ENCODE results near the gene IZUMO4.

DNA sequence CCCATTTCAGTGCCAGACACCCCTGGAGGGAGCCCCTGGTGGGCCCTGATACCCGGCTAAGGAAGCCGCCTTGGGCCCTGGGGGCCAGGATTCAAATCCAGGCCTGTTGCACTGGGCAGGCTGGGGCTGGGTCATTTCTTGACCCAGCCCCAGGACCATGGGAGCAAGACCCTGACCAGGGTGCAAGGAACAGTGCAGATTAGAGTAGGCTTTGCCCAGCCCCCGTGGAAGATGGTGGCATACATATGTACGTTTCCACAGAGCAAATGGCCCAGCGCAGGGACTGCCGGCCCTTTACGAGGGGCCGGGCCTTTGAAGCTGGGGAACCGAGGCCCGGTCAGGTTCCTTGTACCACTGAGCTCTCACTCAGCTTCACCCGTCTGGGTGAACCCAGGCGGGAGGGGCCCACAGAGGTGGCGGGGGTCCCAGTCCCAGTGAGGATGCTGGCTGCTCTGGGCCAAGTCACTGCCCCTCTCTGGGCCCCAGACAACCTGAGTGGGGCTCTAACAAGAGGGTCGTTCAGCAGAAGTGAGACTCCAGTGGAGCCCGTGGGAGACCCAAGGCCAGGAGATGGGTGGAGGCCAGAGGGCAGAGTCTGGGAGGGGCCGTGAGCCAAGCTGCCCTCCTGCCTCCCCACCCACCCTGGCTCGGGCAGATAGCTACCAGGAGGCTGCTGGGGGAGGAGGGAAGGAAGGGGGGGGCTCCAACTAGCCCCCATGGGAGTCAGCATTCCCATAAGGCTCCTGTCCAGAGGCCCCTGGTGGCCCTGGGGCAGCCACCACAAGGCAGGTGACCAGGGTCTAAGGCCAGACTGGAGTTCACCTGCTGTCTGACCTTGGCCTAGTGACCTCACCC is 48.4 kb upstream of the IZUMO4 start:
- TF ChIP-seq POLR2A (IDR thresholded peaks at IDR 0.05): no peak
- TF ChIP-seq, protein P1, sequence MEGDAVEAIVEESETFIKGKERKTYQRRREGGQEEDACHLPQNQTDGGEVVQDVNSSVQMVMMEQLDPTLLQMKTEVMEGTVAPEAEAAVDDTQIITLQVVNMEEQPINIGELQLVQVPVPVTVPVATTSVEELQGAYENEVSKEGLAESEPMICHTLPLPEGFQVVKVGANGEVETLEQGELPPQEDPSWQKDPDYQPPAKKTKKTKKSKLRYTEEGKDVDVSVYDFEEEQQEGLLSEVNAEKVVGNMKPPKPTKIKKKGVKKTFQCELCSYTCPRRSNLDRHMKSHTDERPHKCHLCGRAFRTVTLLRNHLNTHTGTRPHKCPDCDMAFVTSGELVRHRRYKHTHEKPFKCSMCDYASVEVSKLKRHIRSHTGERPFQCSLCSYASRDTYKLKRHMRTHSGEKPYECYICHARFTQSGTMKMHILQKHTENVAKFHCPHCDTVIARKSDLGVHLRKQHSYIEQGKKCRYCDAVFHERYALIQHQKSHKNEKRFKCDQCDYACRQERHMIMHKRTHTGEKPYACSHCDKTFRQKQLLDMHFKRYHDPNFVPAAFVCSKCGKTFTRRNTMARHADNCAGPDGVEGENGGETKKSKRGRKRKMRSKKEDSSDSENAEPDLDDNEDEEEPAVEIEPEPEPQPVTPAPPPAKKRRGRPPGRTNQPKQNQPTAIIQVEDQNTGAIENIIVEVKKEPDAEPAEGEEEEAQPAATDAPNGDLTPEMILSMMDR (IDR thresholded peaks at IDR 0.05): no peak
